ENCODE results near the gene SHC2.

SHC2 gene, protein sequence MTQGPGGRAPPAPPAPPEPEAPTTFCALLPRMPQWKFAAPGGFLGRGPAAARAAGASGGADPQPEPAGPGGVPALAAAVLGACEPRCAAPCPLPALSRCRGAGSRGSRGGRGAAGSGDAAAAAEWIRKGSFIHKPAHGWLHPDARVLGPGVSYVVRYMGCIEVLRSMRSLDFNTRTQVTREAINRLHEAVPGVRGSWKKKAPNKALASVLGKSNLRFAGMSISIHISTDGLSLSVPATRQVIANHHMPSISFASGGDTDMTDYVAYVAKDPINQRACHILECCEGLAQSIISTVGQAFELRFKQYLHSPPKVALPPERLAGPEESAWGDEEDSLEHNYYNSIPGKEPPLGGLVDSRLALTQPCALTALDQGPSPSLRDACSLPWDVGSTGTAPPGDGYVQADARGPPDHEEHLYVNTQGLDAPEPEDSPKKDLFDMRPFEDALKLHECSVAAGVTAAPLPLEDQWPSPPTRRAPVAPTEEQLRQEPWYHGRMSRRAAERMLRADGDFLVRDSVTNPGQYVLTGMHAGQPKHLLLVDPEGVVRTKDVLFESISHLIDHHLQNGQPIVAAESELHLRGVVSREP

DNA sequence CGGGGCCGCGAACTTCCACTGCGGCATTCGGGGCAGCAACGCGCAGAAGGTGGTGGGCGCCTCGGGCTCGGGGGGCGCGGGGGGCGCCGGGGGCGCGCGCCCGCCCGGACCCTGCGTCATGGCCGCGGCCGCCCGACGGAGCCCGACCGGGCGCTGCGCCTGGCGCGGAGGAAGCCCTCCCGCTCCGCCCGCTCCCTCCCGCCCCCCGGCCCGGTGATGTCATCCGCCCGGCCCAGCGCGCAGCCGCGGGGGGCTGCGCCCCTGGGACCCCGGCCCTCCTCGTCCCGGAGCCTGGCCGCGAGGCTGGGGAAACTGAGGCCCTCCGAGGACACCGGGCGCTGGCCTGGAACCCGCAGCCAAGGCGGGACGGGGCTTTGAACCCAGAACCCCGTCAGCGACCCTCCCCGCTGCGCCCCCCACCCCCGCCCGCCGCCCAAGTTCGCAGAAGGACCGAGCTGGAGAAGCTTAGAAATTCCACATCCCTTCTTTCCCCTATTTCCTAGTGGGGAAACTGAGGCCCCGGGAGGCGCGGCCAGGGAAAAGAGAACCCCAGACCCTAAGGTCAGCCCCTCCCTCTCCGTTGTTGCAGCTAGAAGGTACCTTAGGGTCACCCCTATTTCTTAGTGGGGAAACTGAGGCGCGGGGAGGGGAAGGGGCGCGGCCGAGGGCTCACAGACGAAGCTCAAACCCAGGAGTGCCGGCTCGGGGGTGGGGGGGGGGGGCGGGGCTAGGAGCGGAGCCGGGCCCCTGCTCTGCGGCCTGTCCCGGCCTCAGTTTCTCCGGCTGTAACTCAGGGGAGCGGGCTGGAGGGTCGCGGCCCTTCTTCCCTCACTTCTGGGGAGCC is at the start of gene SHC2:
TSS of gene SHC2 (minus strand) at position 157 of the 844 bp plus-strand sequence. CDS start at position 120, 37 bp downstream.
- no peak for DNase-seq

DNA sequence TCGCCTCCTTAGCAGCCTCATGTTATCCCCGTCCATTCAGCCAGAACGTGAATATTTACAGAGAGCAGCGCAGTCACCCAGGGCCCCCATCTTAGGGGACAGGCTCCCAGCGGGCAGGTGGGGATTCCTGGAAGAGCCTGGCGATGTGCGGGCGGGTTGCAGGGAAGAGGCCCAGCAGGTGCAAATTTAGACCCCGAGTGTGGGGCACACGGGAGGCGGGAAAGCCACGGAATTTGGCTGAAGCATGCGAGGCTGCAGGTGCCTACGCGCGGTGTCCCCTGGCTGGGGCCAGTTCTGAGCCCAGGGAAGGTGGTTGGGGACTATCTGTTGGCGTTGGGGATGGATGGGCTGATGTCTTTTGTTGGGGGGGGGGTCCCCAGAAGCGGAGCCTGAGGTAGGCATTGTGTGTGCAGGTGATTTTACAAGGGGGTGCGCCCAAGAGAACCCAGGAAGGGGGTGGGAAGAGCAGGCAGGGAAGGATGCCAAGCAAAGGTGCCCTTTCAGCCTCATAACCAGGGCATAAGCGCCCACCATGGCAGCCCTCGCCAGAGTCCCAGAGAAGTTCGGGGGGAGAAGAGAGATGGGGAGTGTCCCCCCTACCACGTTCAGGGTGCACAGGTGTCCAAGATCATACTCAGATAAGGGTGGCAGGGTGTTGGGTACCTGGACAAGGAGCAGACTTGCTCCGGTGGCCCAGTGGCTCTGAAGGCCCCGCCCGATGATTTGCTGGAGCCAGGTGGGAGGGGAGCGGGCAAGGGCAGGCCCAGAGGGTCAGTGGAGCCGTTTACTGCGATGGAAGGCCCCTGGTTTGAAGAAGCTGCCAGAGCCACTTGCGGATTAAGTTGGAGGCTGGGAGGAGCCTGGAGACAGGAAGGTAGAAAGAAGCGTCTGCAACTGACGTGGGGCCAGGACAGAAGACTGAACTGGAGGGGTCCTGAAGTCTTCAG is 47.6 kb upstream of the SHC2 start:
- DNase-seq = no peak

DNA sequence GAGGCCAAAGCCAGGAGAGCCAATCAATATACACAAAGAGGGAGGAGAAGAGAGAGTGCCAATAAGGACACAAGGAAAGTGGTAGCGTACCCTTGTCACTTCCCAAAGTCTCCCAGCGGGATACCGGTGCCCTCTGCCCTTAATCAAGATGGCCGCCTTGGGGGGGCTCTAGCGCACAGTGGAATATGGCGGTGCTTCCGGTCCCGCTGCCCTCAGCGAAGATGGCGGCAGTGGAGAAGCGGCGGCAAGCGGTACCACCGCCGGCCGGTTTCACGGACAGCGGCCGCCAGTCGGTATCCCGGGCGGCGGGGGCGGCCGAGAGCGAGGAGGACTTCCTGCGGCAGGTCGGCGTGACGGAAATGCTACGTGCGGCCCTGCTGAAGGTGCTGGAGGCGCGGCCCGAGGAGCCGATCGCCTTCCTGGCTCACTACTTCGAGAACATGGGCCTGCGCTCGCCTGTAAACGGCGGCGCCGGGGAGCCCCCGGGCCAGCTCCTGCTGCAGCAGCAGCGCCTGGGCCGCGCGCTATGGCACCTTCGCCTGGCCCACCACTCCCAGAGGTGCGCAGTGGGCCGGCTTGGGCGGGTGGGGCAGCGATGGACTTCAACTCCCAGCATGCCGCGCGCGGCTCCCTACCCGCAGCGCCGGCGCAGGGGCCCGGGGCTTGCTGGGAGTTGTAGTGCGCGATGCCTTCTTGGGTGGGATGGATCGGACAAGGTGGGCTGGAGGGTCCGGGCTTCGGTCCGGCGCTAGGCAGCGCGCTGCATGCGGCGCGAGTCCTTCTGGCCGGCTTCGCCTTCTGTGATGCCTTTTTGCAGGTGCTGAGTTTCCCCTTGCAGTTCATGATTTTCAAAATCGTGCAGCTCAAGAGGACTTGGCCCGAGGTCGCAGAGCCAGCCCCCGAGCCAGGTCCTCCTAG is 46.7 kb upstream of the SHC2 start, which contains the start of gene TPGS1:
TSS of gene TPGS1 (plus strand) at position 212 of the 918 bp plus-strand sequence. CDS start at position 222, 10 bp downstream.
- DNase-seq = peak; percentile 74

DNA sequence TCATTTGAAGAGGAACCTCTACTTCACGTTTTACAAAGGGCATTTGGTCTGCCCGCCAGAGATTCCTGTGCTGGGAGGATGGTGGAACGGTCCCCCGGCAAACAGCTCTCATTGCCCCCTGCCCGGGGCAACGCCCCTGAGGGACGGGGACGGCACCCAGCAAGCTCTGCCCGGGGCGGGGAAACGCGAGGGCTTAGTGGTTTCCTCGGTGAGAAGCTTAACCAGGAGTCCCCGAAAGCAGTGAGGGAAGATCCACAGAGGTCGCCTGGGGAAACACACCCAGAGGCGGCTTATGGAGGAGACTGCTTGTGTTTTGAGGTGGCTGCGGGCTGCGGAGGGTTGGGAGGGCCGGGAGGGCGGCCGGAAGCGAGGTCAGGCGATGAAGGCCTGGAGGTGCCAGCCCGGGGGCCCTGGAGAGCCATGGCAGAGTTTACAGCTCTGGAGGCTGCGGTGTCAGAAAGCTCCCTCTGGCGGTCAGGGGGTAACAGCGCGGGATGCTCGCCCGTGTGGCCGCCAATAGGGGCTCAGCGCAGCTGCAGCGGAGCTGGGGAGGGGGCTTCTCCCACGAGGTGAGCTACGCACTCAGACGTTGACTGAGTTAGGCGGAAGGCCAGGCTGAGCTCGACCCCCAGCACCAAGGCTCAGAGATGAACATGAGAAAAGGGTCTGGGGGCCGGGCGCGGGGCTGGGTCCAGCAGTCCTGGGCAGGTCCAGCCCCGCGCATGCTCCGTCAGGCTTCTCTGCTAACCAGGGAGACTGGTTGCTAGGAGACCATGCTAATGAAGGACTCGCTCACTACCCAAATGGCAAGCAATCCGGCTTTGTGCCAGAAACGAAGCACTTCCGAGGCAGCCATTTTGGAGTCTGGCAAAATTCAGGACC is 45.8 kb upstream of the SHC2 start:
- DNase-seq = peak; percentile 97

DNA sequence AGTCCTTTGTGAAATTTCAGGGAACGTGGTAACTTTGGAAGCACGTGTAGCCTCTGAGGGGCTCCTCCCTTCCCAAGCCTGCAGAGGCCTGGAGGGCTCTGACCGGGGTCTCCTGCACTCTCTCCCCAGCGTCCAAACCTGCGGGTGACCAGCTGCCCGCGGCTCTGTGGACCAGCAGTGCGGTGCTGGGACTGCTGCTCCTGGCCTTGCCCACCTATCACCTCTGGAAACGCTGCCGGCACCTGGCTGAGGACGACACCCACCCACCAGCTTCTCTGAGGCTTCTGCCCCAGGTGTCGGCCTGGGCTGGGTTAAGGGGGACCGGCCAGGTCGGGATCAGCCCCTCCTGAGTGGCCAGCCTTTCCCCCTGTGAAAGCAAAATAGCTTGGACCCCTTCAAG is 43.8 kb upstream of the SHC2 start:
- DNase-seq = no peak

DNA sequence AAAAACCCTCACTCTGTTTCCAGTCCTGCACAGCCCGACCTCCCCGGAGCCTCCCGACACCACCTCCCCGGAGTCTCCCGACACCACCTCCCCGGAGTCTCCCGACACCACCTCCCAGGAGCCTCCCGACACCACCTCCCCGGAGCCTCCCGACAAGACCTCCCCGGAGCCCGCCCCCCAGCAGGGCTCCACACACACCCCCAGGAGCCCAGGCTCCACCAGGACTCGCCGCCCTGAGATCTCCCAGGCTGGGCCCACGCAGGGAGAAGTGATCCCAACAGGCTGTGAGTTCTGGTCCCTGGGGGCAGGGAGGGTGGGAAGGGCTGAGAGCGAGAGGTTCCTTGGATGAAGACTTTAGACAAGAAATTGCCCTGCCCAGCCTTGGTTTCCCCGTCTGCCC is 40.8 kb upstream of the SHC2 start:
- DNase-seq = no peak

DNA sequence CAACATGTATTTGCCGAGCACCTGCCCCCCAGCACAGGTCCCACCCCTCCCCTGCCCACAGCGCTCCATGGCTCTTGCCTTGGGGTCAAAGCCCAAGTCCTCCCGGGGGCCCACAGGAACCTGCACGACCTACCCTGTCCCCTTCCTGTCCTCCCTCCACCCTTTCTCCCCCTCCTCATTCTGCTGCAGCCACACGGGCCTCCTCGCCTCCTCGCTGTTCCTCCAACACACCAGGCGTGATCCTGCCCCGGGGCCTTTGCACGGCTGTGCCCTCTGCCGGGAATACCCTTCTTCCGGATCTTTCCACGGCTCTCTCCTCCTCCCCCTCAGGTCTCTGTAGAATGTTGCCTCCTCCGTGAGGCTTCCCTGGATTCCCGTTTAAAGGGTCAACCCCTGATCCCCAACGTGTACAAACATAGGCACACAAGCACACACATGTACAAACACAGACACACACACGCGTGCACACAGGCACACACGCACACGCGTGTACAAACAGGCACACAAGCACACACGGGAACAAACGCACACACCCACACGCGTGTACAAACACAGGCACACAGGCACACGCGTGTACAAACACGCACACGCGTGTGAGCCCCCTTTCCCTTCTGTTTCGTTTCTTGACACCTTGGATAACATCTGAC is 38.3 kb upstream of the SHC2 start:
- no peak for DNase-seq

DNA sequence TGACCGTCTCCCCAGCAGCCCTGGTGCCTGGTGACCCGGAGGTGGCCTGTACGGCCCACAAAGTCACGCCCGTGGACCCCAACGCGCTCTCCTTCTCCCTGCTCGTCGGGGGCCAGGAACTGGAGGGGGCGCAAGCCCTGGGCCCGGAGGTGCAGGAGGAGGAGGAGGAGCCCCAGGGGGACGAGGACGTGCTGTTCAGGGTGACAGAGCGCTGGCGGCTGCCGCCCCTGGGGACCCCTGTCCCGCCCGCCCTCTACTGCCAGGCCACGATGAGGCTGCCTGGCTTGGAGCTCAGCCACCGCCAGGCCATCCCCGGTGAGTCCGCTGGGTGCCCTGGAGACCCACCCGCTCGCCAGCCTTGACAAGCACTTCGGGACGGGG is 37.7 kb upstream of the SHC2 start:
- no peak for DNase-seq

DNA sequence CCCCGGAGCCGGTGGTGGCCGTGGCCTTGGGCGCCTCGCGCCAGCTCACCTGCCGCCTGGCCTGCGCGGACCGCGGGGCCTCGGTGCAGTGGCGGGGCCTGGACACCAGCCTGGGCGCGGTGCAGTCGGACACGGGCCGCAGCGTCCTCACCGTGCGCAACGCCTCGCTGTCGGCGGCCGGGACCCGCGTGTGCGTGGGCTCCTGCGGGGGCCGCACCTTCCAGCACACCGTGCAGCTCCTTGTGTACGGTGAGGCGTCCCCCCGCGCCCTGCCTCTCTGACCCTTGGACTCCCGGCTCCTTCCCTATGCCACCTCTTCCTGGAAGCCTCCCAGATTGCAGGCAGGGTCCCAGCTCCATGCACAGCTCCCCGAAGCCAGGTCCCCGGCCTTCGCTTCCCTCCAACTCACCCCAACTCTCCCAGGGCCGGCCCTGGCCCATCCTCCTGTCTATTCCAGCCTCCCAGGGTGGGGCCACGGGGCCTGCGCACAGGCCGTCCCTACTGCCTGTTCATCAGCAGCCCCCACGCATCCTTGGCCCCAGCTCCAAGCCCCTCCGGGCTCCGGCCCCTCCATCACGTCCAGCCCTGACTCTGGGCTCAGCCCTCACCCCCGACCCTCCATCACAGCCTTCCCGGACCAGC is 37.2 kb upstream of the SHC2 start:
- DNase-seq = no peak

DNA sequence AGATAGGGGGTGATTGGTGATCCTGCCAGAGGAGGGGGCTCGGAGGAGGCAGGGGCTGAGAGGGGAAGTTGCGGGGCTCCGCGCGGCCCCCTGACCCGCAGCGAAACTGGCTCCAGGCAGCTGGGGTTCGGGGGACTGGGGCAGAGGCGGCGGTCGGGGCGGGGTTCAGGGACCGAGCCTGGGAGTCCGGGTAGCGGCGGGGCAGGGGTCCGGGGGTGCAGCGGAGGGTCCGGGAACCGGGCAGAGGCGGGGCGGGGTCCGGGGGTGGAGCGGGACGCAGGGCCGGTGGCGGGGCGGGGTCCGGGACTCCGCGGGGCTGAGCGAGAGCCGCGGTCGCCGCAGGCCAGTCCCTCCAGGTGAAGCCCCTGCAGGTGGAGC is 36.6 kb upstream of the SHC2 start:
- no peak for DNase-seq

DNA sequence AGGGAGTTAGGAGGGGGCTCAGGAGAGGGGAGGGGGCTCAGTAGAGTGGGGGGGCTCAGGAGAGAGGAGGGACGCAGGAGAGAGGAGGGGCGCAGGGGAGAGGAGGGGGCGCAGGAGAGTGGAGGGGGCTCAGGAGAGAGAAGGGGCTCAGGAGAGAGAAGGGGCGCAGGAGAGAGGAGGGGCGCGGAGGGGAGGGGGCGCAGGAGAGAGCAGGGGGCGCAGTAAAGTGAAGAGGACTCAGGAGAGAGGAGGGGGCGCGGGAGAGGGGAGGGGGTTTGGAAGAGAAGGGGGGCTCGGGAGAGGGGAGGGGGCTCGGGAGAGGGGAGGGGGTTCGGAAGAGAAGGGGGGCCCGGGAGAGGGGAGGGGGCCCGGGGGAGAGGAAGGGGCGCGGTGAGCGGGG is 36.2 kb upstream of the SHC2 start:
- DNase-seq = no peak

DNA sequence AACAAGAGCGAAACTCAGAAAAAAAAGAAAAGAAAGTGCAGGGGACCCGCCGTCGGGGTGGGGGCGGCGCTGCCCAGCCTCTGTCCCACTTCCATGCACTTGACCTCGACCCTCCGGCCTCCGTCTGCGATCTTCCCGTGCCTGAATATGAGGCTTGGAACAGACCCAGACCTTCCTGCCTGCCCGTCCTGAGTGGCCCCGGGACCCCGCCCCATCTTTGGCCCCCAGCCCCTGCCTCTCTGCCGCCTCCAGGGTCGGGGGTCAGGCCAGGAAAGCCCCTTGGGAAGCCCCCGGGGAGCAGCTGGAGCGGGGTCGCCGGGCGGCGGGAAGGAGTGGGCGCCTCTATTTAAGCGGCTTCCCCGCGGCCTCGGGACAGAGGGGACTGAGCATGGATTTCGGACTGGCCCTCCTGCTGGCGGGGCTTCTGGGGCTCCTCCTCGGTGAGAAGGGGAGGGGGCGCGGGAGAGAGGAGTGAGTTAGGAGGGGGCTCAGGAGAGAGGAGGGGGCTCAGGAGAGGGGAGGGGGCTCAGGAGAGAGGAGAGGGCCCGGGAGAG is 35.4 kb upstream of the SHC2 start, which contains the start of gene MADCAM1:
TSS of gene MADCAM1 (plus strand) at position 375 of the 554 bp plus-strand sequence. CDS start at position 389, 14 bp downstream.
- no peak for DNase-seq

DNA sequence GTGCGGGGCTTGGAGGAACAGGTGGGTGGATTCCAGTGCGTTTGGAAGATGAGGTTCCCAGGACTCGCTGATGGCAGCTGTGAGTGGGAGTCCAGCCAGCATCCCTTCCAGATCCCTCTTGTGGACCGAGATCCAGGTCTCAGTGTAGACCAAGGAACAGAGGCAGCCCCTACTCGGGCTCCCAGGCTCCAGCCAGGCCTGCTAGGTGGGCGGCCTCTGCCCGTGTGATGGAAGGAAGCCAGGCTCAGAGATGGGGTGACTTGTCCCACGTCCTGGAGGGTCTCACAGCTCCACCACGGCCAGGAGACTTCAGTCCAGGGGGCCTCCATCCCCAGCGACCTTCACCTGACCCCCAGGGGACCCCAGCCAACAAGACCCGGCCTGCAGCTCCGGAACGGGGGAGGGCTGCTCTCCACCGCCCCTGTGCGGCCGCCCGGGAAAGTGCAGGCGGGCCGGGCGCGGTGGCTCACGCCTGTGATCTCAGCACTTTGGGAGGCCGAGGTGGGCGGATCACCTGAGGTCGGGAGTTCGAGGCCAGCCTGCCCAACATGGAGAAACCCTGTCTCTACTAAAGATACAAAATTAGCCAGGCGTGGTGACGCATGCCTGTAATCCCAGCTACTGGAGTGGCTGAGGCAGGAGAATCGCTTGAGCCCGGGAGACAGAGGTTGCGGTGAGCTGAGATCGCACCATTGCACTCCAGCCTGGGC is 34.7 kb upstream of the SHC2 start:
- no peak for DNase-seq

DNA sequence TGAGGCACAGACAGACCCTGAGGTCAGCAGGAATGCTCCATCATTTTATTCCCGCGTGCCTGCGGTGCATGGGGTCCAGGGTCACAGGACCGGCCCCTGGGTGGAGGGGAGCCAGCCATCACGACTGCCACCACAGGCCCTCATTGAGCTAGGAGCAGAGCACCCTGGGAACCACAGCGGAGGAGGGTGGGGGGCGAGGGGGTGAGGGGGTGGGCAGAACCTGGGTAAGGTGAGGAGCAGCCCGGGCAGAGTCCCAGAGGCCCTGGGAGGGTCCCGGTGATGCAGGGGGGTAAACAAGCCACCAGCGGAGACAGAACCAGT is 34.2 kb upstream of the SHC2 start:
- no peak for DNase-seq

DNA sequence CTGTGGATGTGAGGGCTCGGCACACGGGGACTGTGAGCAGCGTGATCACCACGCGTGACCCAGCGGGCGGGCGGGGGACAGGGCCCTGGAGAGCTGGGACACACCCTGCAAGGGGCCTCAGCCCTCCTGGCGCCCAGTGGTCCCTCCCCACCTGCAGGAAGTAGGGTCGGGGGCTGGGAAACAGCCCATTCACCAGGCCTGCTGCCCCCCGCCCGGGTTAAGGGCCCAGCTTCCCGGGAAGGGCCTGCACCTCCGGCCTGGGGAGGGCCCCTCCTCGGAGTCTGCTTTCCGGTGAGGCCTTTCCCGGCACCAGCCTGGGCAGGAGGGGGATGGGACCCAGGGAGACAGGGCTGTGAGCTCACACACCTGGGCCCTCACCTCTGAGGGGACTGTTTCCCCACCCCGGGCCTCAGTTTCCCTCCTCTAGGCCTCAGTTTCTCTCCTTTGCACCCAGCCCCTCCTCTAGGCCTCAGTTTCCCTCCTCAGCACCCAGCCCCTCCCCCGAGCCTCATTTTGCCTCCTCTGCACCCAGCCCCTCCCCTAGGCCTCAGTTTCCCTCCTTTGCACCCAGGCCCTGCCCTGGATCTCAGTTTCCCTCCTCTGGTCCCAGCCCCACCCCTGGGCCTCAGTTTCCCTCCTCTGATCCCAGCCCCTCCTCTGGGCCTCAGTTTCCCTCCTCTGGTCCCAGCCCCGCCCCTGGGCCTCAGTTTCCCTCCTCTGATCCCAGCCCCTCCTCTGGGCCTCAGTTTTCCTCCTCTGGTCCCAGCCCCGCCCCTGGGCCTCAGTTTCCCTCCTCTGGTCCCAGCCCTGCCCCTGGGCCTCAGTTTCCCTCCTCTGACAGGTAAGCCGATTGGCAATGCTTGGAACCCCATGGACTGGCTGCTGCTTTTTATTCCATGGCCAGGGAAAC is 33.6 kb upstream of the SHC2 start:
- no peak for DNase-seq

DNA sequence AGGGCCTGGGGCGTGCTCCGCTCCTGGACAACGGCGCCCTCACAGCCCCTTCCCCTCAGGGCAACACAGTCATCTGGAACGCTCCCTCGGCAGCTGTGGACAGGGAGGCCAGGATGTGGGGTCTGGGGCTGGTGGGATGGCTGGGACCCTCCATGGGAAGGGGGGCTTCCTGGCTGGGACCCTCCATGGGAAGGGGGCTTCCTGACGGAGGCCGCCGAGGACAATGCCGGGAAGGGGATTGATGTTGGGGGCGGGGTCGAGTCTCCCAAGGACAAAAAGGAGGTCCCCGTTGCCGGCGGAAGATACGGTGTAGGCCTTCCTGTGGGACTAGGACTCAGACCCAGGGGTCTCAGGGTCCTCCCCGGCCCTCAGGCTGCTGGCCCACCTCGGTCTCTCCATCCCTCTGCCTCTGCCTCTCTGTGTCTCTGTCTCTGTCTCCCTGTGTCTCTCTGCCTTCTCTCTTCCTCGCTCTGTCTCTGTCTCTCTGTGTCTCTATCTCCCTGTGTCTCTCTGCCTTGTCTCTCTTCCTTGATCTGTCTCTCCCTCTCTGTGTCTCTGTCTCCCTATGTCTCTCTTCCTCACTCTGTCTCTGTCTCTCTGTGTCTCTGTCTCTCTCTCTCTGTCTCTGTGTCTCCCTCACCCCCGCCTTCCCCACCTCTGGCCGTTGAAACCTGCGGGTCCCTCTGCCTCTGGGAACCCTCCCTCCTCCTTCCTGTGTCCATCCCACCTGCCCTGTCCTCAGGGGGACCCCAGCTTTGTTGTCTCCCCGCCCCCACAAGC is 32.7 kb upstream of the SHC2 start:
- DNase-seq = no peak
